ENCODE results near the gene MKI67.

Gene MKI67

GRCh38 chr10:128049226-128050120, 76.8 kb downstream of the MKI67 start:
- DNase-seq, result no peak

GRCh38 chr10:128048819-128049210, 77.4 kb downstream of the MKI67 start:
- DNase-seq, result no peak

- no peak for DNase-seq
Measured at GRCh38 chr10:128047991-128048818, 78.0 kb downstream of the MKI67 start.

GRCh38 chr10:128047351-128047750, 78.9 kb downstream of the MKI67 start:
- no peak for DNase-seq

GRCh38 chr10:128046953-128047290, 79.3 kb downstream of the MKI67 start:
- no peak for DNase-seq
